OCI-M2 (cell line): ENCODE measurements around the gene SLC22A25.
"Not testable (repeated sequence)": the region's sequence is repeated elsewhere in the genome, so short reads cannot be mapped to it uniquely, and the experiment has no call there.

Experiments
- DNase-seq: peaks from one replicate; lab custom pipeline; 2025; ENCODE audit not compliant: unreplicated experiment; lab: John Stamatoyannopoulos, UW

The SLC22A25 gene

DNA sequence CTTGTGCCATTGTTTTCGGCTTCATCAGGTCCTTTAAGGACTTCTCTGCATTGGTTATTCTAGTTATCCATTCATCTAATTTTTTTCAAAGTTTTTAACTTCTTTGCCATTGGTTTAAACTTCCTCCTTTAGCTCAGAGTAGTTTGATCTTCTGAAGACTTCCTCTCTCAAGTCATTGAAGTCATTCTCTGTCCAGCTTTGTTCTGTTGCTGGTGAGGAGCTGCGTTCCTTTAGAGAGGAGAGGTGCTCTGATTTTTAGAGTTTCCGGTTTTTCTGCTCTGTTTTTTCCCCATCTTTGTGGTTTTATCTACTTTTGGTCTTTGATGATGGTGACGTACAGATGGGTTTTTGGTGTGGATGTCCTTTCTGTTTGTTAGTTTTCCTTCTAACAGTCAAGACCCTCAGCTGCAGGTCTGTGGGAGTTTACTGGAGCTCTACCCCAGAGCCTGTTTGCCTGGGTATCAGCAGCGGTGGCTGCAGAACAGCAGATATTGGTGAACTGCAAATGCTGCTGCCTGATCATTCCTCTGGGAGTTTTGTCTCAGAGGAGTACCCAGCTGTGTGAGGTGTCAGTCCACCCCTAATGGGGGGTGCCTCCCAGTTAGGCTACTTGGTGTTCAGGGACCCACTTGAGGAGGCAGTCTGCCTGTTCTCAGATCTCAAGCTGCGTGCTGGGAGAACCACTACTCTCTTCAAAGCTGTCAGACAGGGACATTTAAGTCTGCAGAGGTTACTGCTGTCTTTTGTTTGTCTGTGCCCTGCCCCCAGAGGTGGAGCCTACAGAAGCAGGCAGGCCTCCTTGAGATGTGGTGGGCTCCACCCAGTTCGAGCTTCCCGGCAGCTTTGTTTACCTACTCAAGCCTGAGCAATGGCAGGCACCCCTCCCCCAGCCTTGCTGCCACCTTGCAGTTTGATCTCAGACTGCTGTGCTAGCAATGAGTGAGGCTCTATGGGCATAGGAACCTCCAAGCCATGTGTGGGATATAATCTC, 7.6 kb downstream of the SLC22A25 start:
- not testable (repeated sequence) for DNase-seq

DNA sequence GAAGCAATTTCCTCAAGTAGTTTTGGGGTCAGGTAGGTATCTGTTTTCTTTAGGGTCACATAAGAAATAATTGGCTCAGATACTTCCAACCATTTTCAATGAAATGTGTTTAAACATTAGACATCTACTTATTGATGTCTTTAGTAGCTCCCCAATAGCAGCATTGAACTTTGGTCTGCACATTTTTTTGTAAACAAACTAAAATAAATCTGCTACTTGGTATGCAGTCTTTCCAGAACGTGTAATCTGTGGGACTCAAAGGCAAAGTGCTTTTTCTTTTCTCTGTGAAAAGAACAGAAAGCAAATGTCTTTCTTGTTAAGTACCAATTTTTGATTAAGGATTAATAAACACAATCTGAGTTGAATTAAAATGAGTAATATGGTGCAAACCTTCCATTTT, 13.6 kb downstream of the SLC22A25 start:
- DNase-seq: no peak

GRCh38 chr11:63227521-63228107, 15.8 kb downstream of the SLC22A25 start:
- no peak for DNase-seq

DNA sequence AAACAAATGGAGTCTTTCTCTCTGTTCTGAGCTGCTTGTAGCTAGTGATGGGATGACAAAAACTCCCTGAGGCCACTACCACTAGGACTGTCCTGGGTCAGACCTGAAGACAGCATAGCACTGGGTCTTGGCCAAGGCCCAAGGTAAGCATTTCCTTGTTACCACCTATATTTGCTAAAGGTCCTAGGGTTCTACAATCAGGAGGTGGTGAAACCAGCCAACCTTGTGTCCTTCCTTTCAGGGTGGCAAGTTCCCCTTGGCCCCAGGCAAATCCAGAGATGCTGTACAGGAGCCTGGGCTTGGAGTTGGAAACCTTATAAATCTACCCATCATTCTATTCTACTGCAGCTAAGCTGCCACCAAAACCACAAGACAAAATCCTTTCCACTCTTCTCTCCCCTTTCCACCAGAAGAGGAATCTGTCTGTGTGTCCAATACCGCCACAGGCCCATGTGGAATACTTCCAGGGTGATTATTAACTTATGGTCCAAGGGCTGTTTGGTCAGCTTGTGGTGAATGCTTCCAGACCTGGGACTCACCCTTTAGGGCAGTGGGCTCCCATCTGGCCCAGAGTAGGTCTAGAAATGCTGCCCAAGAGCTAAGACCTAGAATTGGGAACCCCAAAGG, 16.8 kb downstream of the SLC22A25 start:
- DNase-seq: no peak

- DNase-seq: no peak
Measured at GRCh38 chr11:63214093-63214492, 29.3 kb downstream of the SLC22A25 start.

- no peak for DNase-seq
Measured at GRCh38 chr11:63212742-63213141, 30.7 kb downstream of the SLC22A25 start.

DNA sequence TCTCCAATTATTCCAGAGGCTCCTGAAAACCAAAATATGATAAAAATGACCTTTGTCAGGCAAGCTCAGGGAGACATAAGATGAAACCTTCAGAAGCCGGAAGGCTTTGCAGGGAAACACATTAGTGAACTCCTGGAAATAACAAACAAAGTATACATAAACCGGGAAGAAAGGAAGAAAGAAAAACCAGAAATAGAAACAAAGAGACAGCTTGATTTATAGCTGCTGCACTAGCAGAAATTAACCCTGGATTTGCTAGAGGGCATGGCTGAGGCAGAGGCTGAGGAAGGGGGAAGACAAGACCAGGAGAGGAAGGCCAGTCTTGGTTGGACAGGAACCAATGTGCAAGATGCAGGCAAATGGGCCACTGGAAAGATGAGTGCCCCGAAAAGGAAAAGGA, 33.3 kb downstream of the SLC22A25 start:
- DNase-seq: no peak
